ENCODE results near the gene ATF7IP2. TPM values are rescaled to one million over a fixed set of nuclear protein-coding genes. Genes with fewer than 3 reads are reported as not detected.

The ATF7IP2 gene
- total RNA-seq, 1 experiment from 2014 or later = 7.4 TPM

DNA sequence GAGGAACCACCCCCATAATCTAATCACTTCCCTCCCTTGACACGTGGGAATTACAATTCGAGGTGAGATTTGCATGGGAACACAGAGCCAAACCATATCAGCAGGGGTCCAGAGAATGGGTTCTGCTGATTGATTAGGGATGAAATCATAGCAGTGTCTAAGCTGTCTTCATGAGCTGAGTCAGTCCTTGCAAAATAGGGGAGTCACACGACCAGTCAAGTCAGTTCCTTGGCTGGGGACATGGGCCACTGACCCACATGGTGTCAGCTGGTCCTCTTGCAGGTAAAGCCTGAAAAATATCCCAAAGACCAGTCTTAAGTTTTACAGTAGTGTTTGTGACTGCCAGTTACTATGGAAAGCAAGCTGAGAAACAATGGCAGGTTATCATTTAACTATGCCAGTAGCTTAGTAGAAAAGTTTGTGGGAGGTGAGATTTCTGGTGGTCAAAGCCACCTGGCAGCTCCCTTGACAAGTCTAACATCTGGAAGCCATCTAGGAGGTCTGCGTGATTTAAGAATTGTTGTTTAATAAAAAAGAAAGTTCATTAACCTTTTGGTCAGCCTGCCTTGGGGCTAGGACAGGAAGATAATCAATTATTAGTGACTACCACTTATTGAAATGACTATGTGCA lies 15.7 kb upstream of the ATF7IP2 start:
- Histone ChIP-seq H3K79me2 (ENCODE audit: insufficient read depth, low read length) (no peaks in the 10 kb centered on the region), H3K9me2 (ENCODE audit: insufficient read depth) (no peaks in the 10 kb centered on the region), H3K27me3 (ENCODE audit: insufficient read depth, low read length) (no peaks in the 10 kb centered on the region), H3K4me1 (ENCODE audit: control insufficient read depth in 1 of 2, insufficient read depth in 2 of 2, low read length in 2 of 2) (no peaks in the 10 kb centered on the region), H3K4me3 (replicated peaks in 1 of 2; ENCODE audit: low read depth in 1 of 2, low read length in 2 of 2) (no peak overlapping the region), H3K4me2 (ENCODE audit: low read length) (no peak overlapping the region), H3K9ac (ENCODE audit: low read length) (no peak overlapping the region), H3K9me3 (ENCODE audit: control insufficient read depth in 1 of 2, insufficient read depth in 1 of 2, low read depth in 1 of 2, low read length in 2 of 2) (no peaks in the 10 kb centered on the region), H3K27ac (ENCODE audit: low read depth, low read length) (no peak overlapping the region), H3K36me3 (ENCODE audit: control insufficient read depth in 1 of 2, insufficient read depth in 2 of 2, low read length in 2 of 2) (no peaks in the 10 kb centered on the region), H2AFZ (ENCODE audit: low read depth, low read length, poor library complexity, severe bottlenecking) (no peak overlapping the region), H4K20me1 (ENCODE audit: insufficient read depth) (no peaks in the 10 kb centered on the region)
- ATAC-seq = no peak
- no peak for DNase-seq (ENCODE audit: low read depth, low spot score)
- TF ChIP-seq JUND (IDR thresholded peaks at IDR 0.05) (no peak), SIN3A (IDR thresholded peaks at IDR 0.05; ENCODE audit: low read depth) (no peak), TCF7L2 (IDR thresholded peaks at IDR 0.05; ENCODE audit: borderline replicate concordance, extremely low read depth, insufficient read depth, insufficient read length) (no peak), SP1 (IDR thresholded peaks at IDR 0.05; ENCODE audit: low read depth) (no peak), YY1 (IDR thresholded peaks at IDR 0.05; ENCODE audit: extremely low read depth, insufficient replicate concordance, low read depth, low read length) (no peak), EGR1 (IDR thresholded peaks at IDR 0.05; ENCODE audit: low read depth) (no peak)
- TF ChIP-seq, protein P1, sequence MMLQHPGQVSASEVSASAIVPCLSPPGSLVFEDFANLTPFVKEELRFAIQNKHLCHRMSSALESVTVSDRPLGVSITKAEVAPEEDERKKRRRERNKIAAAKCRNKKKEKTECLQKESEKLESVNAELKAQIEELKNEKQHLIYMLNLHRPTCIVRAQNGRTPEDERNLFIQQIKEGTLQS (IDR thresholded peaks at IDR 0.05) = no peak
- CTCF ChIA-PET = interaction anchor here (1.8 kb wide), 1 partner anchor 139 kb away, joined by 10 read pairs; no protein-coding TSS in a partner anchor
- intact Hi-C loops (cut with micrococcal nuclease) = no loop called here
- RAD21 ChIA-PET (ENCODE audit: low non-redundant PET in 1 of 2, low total read pairs in 2 of 2, uncharacterized antibody in 2 of 2, unreplicated experiment in 2 of 2) = no interaction called here
- POLR2A ChIA-PET = interaction anchor here (1.0 kb wide), 1 partner anchor 16 kb away, joined by 5 read pairs; the partner anchor contains the start of gene ATF7IP2
- no TSS peak for BruUV-seq (replicated peaks)

DNA sequence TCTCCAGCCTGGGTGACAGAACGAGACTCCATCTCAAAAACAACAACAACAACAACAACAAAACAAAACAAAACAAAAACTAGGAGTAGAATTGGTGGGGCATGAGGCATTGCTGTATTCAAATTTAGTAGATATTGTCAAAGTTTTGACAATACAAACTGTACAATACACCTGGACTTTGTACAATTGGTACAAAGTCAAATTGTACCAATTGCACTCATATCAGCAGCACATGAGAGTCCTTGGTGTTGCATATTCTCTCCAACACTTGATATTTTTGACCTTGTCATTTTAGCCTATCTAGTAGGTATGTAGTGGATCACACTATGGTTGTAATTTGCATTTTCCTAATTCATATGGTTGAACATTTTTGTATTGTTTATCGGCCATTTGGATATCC lies 14.3 kb upstream of the ATF7IP2 start:
- Histone ChIP-seq H2AFZ (ENCODE audit: low read depth, low read length, poor library complexity, severe bottlenecking) (no peak overlapping the region), H3K4me3 (replicated peaks in 1 of 2; ENCODE audit: low read depth in 1 of 2, low read length in 2 of 2) (no peak overlapping the region), H3K27ac (ENCODE audit: low read depth, low read length) (no peak overlapping the region), H3K9me2 (ENCODE audit: insufficient read depth) (no peaks in the 10 kb centered on the region), H3K27me3 (ENCODE audit: insufficient read depth, low read length) (no peaks in the 10 kb centered on the region), H3K79me2 (ENCODE audit: insufficient read depth, low read length) (no peaks in the 10 kb centered on the region), H3K4me1 (ENCODE audit: control insufficient read depth in 1 of 2, insufficient read depth in 2 of 2, low read length in 2 of 2) (no peaks in the 10 kb centered on the region), H3K9ac (ENCODE audit: low read length) (no peak overlapping the region), H3K9me3 (ENCODE audit: control insufficient read depth in 1 of 2, insufficient read depth in 1 of 2, low read depth in 1 of 2, low read length in 2 of 2) (no peaks in the 10 kb centered on the region), H4K20me1 (ENCODE audit: insufficient read depth) (no peaks in the 10 kb centered on the region), H3K4me2 (ENCODE audit: low read length) (no peak overlapping the region), H3K36me3 (ENCODE audit: control insufficient read depth in 1 of 2, insufficient read depth in 2 of 2, low read length in 2 of 2) (no peaks in the 10 kb centered on the region)
- DNase-seq (ENCODE audit: low read depth, low spot score) = no peak
- ATAC-seq = no peak
- ChIA-PET CTCF (no interaction called here), RAD21 (ENCODE audit: low non-redundant PET in 1 of 2, low total read pairs in 2 of 2, uncharacterized antibody in 2 of 2, unreplicated experiment in 2 of 2) (no interaction called here), POLR2A (no interaction called here)
- intact Hi-C loops (cut with micrococcal nuclease) = no loop called here
- BruUV-seq (replicated peaks) = no TSS peak
- no peak for TF ChIP-seq ZNF274 (IDR thresholded peaks at IDR 0.05; ENCODE audit: low read depth, low read length)
- no peak for TF ChIP-seq ZFX (IDR thresholded peaks at IDR 0.05)
- no peak for TF ChIP-seq FOSL1 (IDR thresholded peaks at IDR 0.05; ENCODE audit: low read depth)
- no peak for TF ChIP-seq SP1 (IDR thresholded peaks at IDR 0.05; ENCODE audit: low read depth)
- TF ChIP-seq, protein P2, sequence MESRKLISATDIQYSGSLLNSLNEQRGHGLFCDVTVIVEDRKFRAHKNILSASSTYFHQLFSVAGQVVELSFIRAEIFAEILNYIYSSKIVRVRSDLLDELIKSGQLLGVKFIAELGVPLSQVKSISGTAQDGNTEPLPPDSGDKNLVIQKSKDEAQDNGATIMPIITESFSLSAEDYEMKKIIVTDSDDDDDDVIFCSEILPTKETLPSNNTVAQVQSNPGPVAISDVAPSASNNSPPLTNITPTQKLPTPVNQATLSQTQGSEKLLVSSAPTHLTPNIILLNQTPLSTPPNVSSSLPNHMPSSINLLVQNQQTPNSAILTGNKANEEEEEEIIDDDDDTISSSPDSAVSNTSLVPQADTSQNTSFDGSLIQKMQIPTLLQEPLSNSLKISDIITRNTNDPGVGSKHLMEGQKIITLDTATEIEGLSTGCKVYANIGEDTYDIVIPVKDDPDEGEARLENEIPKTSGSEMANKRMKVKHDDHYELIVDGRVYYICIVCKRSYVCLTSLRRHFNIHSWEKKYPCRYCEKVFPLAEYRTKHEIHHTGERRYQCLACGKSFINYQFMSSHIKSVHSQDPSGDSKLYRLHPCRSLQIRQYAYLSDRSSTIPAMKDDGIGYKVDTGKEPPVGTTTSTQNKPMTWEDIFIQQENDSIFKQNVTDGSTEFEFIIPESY (IDR thresholded peaks at IDR 0.05; ENCODE audit: extremely low read depth, insufficient replicate concordance, low read length) = no peak
- no peak for TF ChIP-seq EZH2 (IDR thresholded peaks at IDR 0.05)
- no peak for TF ChIP-seq RAD21 (IDR thresholded peaks at IDR 0.05; ENCODE audit: low read depth)
- no peak for TF ChIP-seq EZH2phosphoT487 (IDR thresholded peaks at IDR 0.05; ENCODE audit: borderline replicate concordance)
- no peak for TF ChIP-seq CEBPB (IDR thresholded peaks at IDR 0.05; ENCODE audit: low read depth)
- no peak for TF ChIP-seq POLR2AphosphoS5 (IDR thresholded peaks at IDR 0.05; ENCODE audit: low read depth, low read length)
- TF ChIP-seq SIN3A (IDR thresholded peaks at IDR 0.05; ENCODE audit: low read depth) = no peak
- TF ChIP-seq, protein P1 (IDR thresholded peaks at IDR 0.05) = no peak
- no peak for TF ChIP-seq ELF1 (IDR thresholded peaks at IDR 0.05; ENCODE audit: borderline replicate concordance, low read depth)
- TF ChIP-seq, protein P3, sequence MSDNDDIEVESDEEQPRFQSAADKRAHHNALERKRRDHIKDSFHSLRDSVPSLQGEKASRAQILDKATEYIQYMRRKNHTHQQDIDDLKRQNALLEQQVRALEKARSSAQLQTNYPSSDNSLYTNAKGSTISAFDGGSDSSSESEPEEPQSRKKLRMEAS (IDR thresholded peaks at IDR 0.05) = no peak
- no peak for TF ChIP-seq POLR2A (IDR thresholded peaks at IDR 0.05; ENCODE audit: borderline replicate concordance, extremely low read depth, insufficient read depth, insufficient read length)
- TF ChIP-seq CBX3 (IDR thresholded peaks at IDR 0.05; ENCODE audit: low read depth) = no peak
